HEK293 (cell line): Measurements from ENCODE around the gene SUPV3L1.

ENCODE experiments used
- CTCF ChIA-PET: fragments of 350-600 bp; formaldehyde crosslinking; extraction: SDS; loops from one replicate; lab custom pipeline; 2021; ENCODE audit warnings: antibody characterized with exemption; lab: Yijun Ruan, JAX
- POLR2A ChIA-PET: fragments of 300-600 bp; formaldehyde crosslinking; extraction: SDS; loops from one replicate; lab custom pipeline; 2020; ENCODE audit warnings: antibody characterized with exemption, inconsistent platforms; lab: Yijun Ruan, JAX
- H3K27ac ChIP-seq: fragments of 200-500 bp; sonication (Bioruptor generic); 2 replicates; pipeline ENCODE4 v1.5.1; 2014; ENCODE audit warnings: low read depth, low read length, control low read depth, inconsistent platforms; ENCODE audit errors: extremely low read depth
- H3K36me3 ChIP-seq, 2 experiments: fragments of 200-500 bp in 1 of 2; sonication (Bioruptor generic) in 1 of 2; 1 replicate in 1 of 2; 2 replicates in 1 of 2; pipeline ENCODE4 v1.5.1; 2014 to 2017; ENCODE audit warnings: inconsistent platforms in 2 of 2, low read length in 2 of 2; ENCODE audit not compliant: control insufficient read depth in 2 of 2, insufficient read depth in 1 of 2
- H3K4me1 ChIP-seq: fragments of 200-500 bp; sonication (Bioruptor generic); 2 replicates; pipeline ENCODE4 v1.5.1; 2014; ENCODE audit warnings: mild to moderate bottlenecking, low read length, inconsistent platforms; ENCODE audit not compliant: control insufficient read depth, insufficient read depth
- H3K4me3 ChIP-seq: 2 replicates; pipeline ENCODE4 v1.5.1; 2011; ENCODE audit warnings: low read depth, mild to moderate bottlenecking, control low read depth, low read length, moderate library complexity
- H3K9me3 ChIP-seq: fragments of 200-500 bp; sonication (Bioruptor generic); 2 replicates; pipeline ENCODE4 v1.5.1; 2014; ENCODE audit warnings: low read depth, low read length, inconsistent platforms; ENCODE audit not compliant: control insufficient read depth, insufficient read depth
- EGR2 ChIP-seq: fragments of 450-650 bp; formaldehyde crosslinking; IDR thresholded peaks from 2 replicates; pipeline ENCODE4 v1.5.1; 2016; ENCODE audit warnings: low read depth, missing biosample characterization, missing genetic modification characterization
- HOXA7 ChIP-seq: sonication (generic); formaldehyde crosslinking; IDR thresholded peaks from 2 replicates; pipeline ENCODE4 v1.8.1; 2022; ENCODE audit warnings: missing genetic modification reagents, borderline replicate concordance
- HOXC10 ChIP-seq: sonication (generic); formaldehyde crosslinking; IDR thresholded peaks from 2 replicates; pipeline ENCODE4 v1.8.1; 2023; ENCODE audit warnings: mild to moderate bottlenecking, missing genetic modification reagents
- IKZF3 ChIP-seq: fragments of 450-650 bp; IDR thresholded peaks from 2 replicates; pipeline ENCODE4 v1.5.0; 2018; ENCODE audit warnings: missing biosample characterization, mild to moderate bottlenecking, missing genetic modification characterization, moderate library complexity
- KLF10 ChIP-seq: fragments of 450-650 bp; IDR thresholded peaks from 2 replicates; pipeline ENCODE4 v1.5.1; 2018; ENCODE audit warnings: missing biosample characterization, mild to moderate bottlenecking, missing genetic modification characterization
- KLF9 ChIP-seq: fragments of 450-650 bp; formaldehyde crosslinking; IDR thresholded peaks from 2 replicates; pipeline ENCODE4 v1.5.1; 2016; ENCODE audit warnings: missing biosample characterization, missing genetic modification characterization, low read depth
- MZF1 ChIP-seq: fragments of 450-650 bp; formaldehyde crosslinking; IDR thresholded peaks from 2 replicates; pipeline ENCODE4 v1.5.1; 2017; ENCODE audit warnings: missing biosample characterization, missing genetic modification characterization, borderline replicate concordance
- SCRT2 ChIP-seq: fragments of 450-650 bp; formaldehyde crosslinking; IDR thresholded peaks from 2 replicates; pipeline ENCODE4 v1.5.1; 2016; ENCODE audit warnings: missing biosample characterization, missing genetic modification characterization
- ZBTB17 ChIP-seq: fragments of 450-650 bp; formaldehyde crosslinking; IDR thresholded peaks from 2 replicates; pipeline ENCODE4 v1.5.1; 2016; ENCODE audit warnings: missing biosample characterization, missing genetic modification characterization
- ZFHX2 ChIP-seq: fragments of 450-650 bp; formaldehyde crosslinking; conservative IDR thresholded peaks from 2 replicates; pipeline ENCODE4 v1.5.1; 2016; ENCODE audit warnings: missing biosample characterization, missing genetic modification characterization
- ZNF133 ChIP-seq: fragments of 450-650 bp; formaldehyde crosslinking; IDR thresholded peaks from 2 replicates; pipeline ENCODE4 v1.5.1; 2016; ENCODE audit warnings: missing biosample characterization, missing genetic modification characterization
- ZNF2 ChIP-seq: fragments of 450-650 bp; formaldehyde crosslinking; IDR thresholded peaks from 2 replicates; pipeline ENCODE4 v1.5.1; 2016; ENCODE audit warnings: missing biosample characterization, missing genetic modification characterization
- ZNF223 ChIP-seq: fragments of 450-650 bp; formaldehyde crosslinking; IDR thresholded peaks from 2 replicates; pipeline ENCODE4 v1.5.1; 2016; ENCODE audit warnings: missing biosample characterization, missing genetic modification characterization
- ZNF311 ChIP-seq: fragments of 450-650 bp; formaldehyde crosslinking; IDR thresholded peaks from 2 replicates; pipeline ENCODE4 v1.5.1; 2017; ENCODE audit warnings: missing biosample characterization, missing genetic modification characterization, borderline replicate concordance
- ZNF335 ChIP-seq: fragments of 450-650 bp; formaldehyde crosslinking; conservative IDR thresholded peaks from 2 replicates; pipeline ENCODE4 v1.5.1; 2016; ENCODE audit warnings: missing biosample characterization, missing genetic modification characterization
- ZNF366 ChIP-seq: fragments of 450-650 bp; formaldehyde crosslinking; conservative IDR thresholded peaks from 2 replicates; pipeline ENCODE4 v1.5.1; 2016; ENCODE audit warnings: missing biosample characterization, missing genetic modification characterization
- ZNF394 ChIP-seq: fragments of 450-650 bp; formaldehyde crosslinking; IDR thresholded peaks from 2 replicates; pipeline ENCODE4 v1.5.1; 2016; ENCODE audit warnings: missing biosample characterization, missing genetic modification characterization, mild to moderate bottlenecking, moderate library complexity, borderline replicate concordance
- ZNF404 ChIP-seq: fragments of 450-650 bp; formaldehyde crosslinking; IDR thresholded peaks from 2 replicates; pipeline ENCODE4 v1.5.1; 2017; ENCODE audit warnings: missing biosample characterization, missing genetic modification characterization
- ZNF449 ChIP-seq: fragments of 450-650 bp; formaldehyde crosslinking; IDR thresholded peaks from 2 replicates; pipeline ENCODE4 v1.5.1; 2017; ENCODE audit warnings: missing biosample characterization, mild to moderate bottlenecking, missing genetic modification characterization, moderate library complexity
- ZNF48 ChIP-seq: fragments of 450-650 bp; formaldehyde crosslinking; IDR thresholded peaks from 2 replicates; pipeline ENCODE4 v1.5.1; 2016; ENCODE audit warnings: missing biosample characterization, missing genetic modification characterization
- ZNF488 ChIP-seq: fragments of 450-650 bp; formaldehyde crosslinking; IDR thresholded peaks from 2 replicates; pipeline ENCODE4 v1.5.1; 2016; ENCODE audit warnings: missing biosample characterization, missing genetic modification characterization
- ZNF501 ChIP-seq: fragments of 450-650 bp; formaldehyde crosslinking; IDR thresholded peaks from 2 replicates; pipeline ENCODE4 v1.5.1; 2016; ENCODE audit warnings: missing biosample characterization, missing genetic modification characterization
- ZNF596 ChIP-seq: fragments of 450-650 bp; IDR thresholded peaks from 2 replicates; pipeline ENCODE4 v1.5.0; 2018; ENCODE audit warnings: missing biosample characterization, mild to moderate bottlenecking, missing genetic modification characterization, moderate library complexity
- ZNF600 ChIP-seq: fragments of 450-650 bp; formaldehyde crosslinking; IDR thresholded peaks from 2 replicates; pipeline ENCODE4 v1.5.1; 2016; ENCODE audit warnings: missing biosample characterization, missing genetic modification characterization
- ZNF776 ChIP-seq: fragments of 450-650 bp; formaldehyde crosslinking; IDR thresholded peaks from 2 replicates; pipeline ENCODE4 v1.5.0; 2017; ENCODE audit warnings: missing biosample characterization, missing genetic modification characterization, borderline replicate concordance
- TF ChIP-seq, protein P1 (sequence below): fragments of 450-650 bp; formaldehyde crosslinking; IDR thresholded peaks from 2 replicates; pipeline ENCODE4 v1.5.1; 2017; ENCODE audit warnings: missing biosample characterization, missing genetic modification characterization
- TF ChIP-seq, protein P2 (sequence below): fragments of 450-650 bp; formaldehyde crosslinking; IDR thresholded peaks from 2 replicates; pipeline ENCODE4 v1.5.1; 2017; ENCODE audit warnings: missing biosample characterization, missing genetic modification characterization
- TF ChIP-seq, protein P3 (sequence below): fragments of 450-650 bp; formaldehyde crosslinking; IDR thresholded peaks from 2 replicates; pipeline ENCODE4 v1.5.1; 2016; ENCODE audit warnings: missing biosample characterization, missing genetic modification characterization

SUPV3L1 gene

DNA sequence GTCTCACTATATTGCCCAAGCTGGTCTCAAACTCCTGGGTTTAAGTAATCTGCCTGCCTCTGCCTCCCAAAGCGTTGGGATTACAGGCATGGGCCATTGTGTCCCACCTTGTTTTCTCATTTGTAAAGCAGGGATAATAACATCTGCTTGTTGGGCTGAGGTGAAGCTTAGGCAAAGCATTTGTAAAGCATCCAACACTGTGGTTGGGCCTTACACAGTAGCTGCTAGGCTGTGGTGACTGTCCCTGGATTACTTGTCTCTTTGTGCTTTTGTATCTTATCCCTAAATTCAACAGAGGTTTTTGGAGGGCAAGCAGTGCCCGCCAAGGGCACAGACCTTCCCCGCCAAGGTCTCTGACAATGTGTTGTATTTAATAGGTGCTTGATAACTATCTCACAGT lies 54.4 kb downstream of the SUPV3L1 start:
- TF ChIP-seq ZNF449 (tag by site-specific recombination) (peak; percentile 65; the same call in 1 of the 2 replicates), ZNF600 (tag by site-specific recombination) (no peak)
- H3K4me3 ChIP-seq, result no peak overlapping the region
- no peaks in the 10 kb centered on the region for H3K36me3 ChIP-seq
- no peaks in the 10 kb centered on the region for H3K4me1 ChIP-seq
- H3K27ac ChIP-seq, result no peak overlapping the region
- ChIA-PET POLR2A (no interaction called here), CTCF (interaction anchor here (0.6 to 7.5 kb wide), 4 partner anchors 30 to 1030 kb away, joined by 3 to 147 read pairs (median 3); no protein-coding TSS in a partner anchor)
- no peaks in the 10 kb centered on the region for H3K9me3 ChIP-seq

- Histone ChIP-seq H3K4me3 (no peak overlapping the region), H3K4me1 (no peaks in the 10 kb centered on the region), H3K27ac (no peak overlapping the region), H3K36me3 (no peaks in the 10 kb centered on the region), H3K9me3 (no peaks in the 10 kb centered on the region)
- CTCF ChIA-PET, result interaction anchor here (0.6 to 7.5 kb wide), 20 partner anchors 8 to 748 kb away, joined by 3 to 147 read pairs (median 4); no protein-coding TSS in a partner anchor
- POLR2A ChIA-PET, result interaction anchor here (1.6 kb wide), 1 partner anchor 153 kb away, joined by 4 read pairs; no protein-coding TSS in a partner anchor
- TF ChIP-seq ZNF366 (tag by site-specific recombination), result peak; percentile 53; the same call in 1 of the 2 replicates
- TF ChIP-seq ZNF776 (tag by site-specific recombination), result no peak
- TF ChIP-seq ZFHX2, result no peak
- peak; percentile 74 for TF ChIP-seq ZBTB17 (tag by site-specific recombination)
- 0 out of 2 replicates have a peak, but pooled peaks have one; percentile 12 for TF ChIP-seq IKZF3 (tag by site-specific recombination)
- no peak for TF ChIP-seq KLF9
- no peak for TF ChIP-seq EGR2 (tag by site-specific recombination)
- no peak for TF ChIP-seq HOXA7 (CRISPR knock-in tag)
- TF ChIP-seq ZNF133 (tag by site-specific recombination), result no peak
- TF ChIP-seq ZNF488, result no peak
- TF ChIP-seq SCRT2 (tag by site-specific recombination), result no peak
- TF ChIP-seq ZNF501 (tag by site-specific recombination), result no peak
- TF ChIP-seq ZNF335 (tag by site-specific recombination), result no peak
- TF ChIP-seq ZNF48 (tag by site-specific recombination), result no peak
- no peak for TF ChIP-seq ZNF311 (tag by site-specific recombination)
- TF ChIP-seq ZNF2 (tag by site-specific recombination), result peak; percentile 73; the same call in 1 of the 2 replicates
- TF ChIP-seq ZNF596 (tag by site-specific recombination), result no peak
- TF ChIP-seq, protein P1, sequence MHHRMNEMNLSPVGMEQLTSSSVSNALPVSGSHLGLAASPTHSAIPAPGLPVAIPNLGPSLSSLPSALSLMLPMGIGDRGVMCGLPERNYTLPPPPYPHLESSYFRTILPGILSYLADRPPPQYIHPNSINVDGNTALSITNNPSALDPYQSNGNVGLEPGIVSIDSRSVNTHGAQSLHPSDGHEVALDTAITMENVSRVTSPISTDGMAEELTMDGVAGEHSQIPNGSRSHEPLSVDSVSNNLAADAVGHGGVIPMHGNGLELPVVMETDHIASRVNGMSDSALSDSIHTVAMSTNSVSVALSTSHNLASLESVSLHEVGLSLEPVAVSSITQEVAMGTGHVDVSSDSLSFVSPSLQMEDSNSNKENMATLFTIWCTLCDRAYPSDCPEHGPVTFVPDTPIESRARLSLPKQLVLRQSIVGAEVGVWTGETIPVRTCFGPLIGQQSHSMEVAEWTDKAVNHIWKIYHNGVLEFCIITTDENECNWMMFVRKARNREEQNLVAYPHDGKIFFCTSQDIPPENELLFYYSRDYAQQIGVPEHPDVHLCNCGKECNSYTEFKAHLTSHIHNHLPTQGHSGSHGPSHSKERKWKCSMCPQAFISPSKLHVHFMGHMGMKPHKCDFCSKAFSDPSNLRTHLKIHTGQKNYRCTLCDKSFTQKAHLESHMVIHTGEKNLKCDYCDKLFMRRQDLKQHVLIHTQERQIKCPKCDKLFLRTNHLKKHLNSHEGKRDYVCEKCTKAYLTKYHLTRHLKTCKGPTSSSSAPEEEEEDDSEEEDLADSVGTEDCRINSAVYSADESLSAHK (tag by site-specific recombination), result no peak
- TF ChIP-seq, protein P2, sequence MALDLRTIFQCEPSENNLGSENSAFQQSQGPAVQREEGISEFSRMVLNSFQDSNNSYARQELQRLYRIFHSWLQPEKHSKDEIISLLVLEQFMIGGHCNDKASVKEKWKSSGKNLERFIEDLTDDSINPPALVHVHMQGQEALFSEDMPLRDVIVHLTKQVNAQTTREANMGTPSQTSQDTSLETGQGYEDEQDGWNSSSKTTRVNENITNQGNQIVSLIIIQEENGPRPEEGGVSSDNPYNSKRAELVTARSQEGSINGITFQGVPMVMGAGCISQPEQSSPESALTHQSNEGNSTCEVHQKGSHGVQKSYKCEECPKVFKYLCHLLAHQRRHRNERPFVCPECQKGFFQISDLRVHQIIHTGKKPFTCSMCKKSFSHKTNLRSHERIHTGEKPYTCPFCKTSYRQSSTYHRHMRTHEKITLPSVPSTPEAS (tag by site-specific recombination), result peak; percentile 59
- TF ChIP-seq ZNF394 (tag by site-specific recombination), result peak; percentile 17; the same call in 1 of the 2 replicates
- no peak for TF ChIP-seq HOXC10
- no peak for TF ChIP-seq MZF1 (tag by site-specific recombination)
- TF ChIP-seq KLF10, result 0 out of 2 replicates have a peak, but pooled peaks have one; percentile 38
- no peak for TF ChIP-seq ZNF223
- no peak for TF ChIP-seq ZNF404 (tag by site-specific recombination)
- TF ChIP-seq, protein P3, sequence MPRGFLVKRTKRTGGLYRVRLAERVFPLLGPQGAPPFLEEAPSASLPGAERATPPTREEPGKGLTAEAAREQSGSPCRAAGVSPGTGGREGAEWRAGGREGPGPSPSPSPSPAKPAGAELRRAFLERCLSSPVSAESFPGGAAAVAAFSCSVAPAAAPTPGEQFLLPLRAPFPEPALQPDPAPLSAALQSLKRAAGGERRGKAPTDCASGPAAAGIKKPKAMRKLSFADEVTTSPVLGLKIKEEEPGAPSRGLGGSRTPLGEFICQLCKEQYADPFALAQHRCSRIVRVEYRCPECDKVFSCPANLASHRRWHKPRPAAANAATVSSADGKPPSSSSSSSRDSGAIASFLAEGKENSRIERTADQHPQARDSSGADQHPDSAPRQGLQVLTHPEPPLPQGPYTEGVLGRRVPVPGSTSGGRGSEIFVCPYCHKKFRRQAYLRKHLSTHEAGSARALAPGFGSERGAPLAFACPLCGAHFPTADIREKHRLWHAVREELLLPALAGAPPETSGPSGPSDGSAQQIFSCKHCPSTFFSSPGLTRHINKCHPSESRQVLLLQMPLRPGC, result no peak
These were observed 57.6 kb downstream of the SUPV3L1 start for GRCh38 chr10:69237528-69238159.
